TTC549 (cell line): ENCODE results near the gene PKN2.

Source experiments
- FAIRE-seq: peaks from 2 replicates; lab custom pipeline; 2012; peaks lifted over from hg19 to GRCh38; lab: Jason Lieb, UNC

The PKN2 gene

DNA sequence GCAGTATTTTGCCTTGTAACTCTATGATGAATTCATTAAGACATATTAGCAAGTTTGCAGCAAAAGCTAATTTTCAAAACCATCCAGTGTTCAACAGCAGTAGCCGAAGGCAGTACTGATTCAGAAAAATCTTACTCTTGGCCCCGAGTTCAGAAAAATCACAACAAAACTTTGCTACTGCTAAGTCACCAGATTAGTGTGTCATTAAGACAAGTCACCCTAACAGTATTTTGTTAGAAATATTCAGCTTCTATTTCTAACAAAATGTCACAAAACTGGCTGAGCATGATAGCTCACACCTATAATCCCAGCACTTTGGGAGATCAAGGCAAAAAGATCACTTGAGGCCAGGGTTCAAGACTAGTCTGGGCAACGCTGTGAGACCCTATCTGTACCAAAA lies 199.1 kb downstream of the PKN2 start:
- FAIRE-seq, result no peak
